ENCODE measurements around the gene CYB561.

Gene CYB561

GRCh38 chr17:63405741-63406261, 40.3 kb downstream of the CYB561 start:
- no peak for DNase-seq

- DNase-seq: no peak
These were observed 41.1 kb downstream of the CYB561 start for GRCh38 chr17:63405020-63405419.

- DNase-seq: no peak
These were observed 43.5 kb downstream of the CYB561 start for GRCh38 chr17:63402431-63403212.

GRCh38 chr17:63399856-63400255, 46.2 kb downstream of the CYB561 start:
- no peak for DNase-seq

GRCh38 chr17:63399316-63399715, 46.8 kb downstream of the CYB561 start:
- no peak for DNase-seq

GRCh38 chr17:63398680-63399079, 47.4 kb downstream of the CYB561 start:
- DNase-seq: no peak

GRCh38 chr17:63395075-63395805, 50.9 kb downstream of the CYB561 start:
- no peak for DNase-seq

GRCh38 chr17:63390090-63390489, 56.0 kb downstream of the CYB561 start:
- no peak for DNase-seq

- no peak for DNase-seq
These were observed 58.3 kb downstream of the CYB561 start for GRCh38 chr17:63387656-63388340.

- no peak for DNase-seq
These were observed 63.3 kb downstream of the CYB561 start for GRCh38 chr17:63382826-63383225.

Data from activated CD4-positive, alpha-beta T cell treated with anti-CD3 and anti-CD28 coated beads for 4 hours (primary cell).